ENCODE data around the gene SWAP70. TPM values are rescaled to one million over a fixed set of nuclear protein-coding genes. Genes with fewer than 3 reads are reported as not detected.

SWAP70 gene
- total and polyA plus RNA-seq, 2 of the 8 experiments (the other 6 are each of a cell fraction or from before 2014, with no cell fraction given): 14.8 to 37.5 TPM

DNA sequence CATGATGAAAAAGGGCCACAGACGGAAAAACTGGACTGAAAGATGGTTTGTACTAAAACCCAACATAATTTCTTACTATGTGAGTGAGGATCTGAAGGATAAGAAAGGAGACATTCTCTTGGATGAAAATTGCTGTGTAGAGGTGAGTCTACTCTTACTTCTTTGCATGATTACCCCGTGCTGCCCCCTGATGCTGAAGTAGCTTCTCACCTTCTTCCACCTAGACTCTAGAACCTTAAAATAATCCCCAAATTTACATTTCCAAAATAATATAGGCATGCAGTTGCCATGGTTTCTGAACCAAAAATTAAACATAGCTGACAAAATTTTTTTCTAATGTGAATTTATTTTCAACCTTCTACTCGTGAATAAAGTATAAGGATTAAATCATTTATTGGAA is 64.2 kb downstream of the SWAP70 start:
- H4K8ac ChIP-seq (ENCODE audit: extremely low read depth, insufficient read depth, low read length): no peak overlapping the region
- H4K5ac ChIP-seq (ENCODE audit: insufficient read length, low read depth, low read length): no peak overlapping the region
- H4K91ac ChIP-seq (replicated peaks; ENCODE audit: insufficient read length, low read length): no peak overlapping the region
- no peak overlapping the region for H3K18ac ChIP-seq (ENCODE audit: extremely low read depth, low read length)
- no peak for FAIRE-seq
- H2BK20ac ChIP-seq (ENCODE audit: low read length): no peak overlapping the region
- no peak for DNase-seq (ENCODE audit: low read depth in 1 of 2, low spot score in 2 of 2)
- no peak overlapping the region for H2BK15ac ChIP-seq (ENCODE audit: low read length)
- no peaks in the 10 kb centered on the region for H3K23me2 ChIP-seq (ENCODE audit: low read depth, low read length)
- TF ChIP-seq GTF2F1 (IDR thresholded peaks at IDR 0.05; ENCODE audit: borderline replicate concordance, low read depth, low read length) (no peak), RAD21 (IDR thresholded peaks at IDR 0.05 in 1 of 2, conservative IDR thresholded peaks at IDR 0.05 in 1 of 2; ENCODE audit: low read depth in 2 of 2, low read length in 2 of 2) (peak in 1 of 2 experiments; percentile 21; a peak in 1 of 4 replicates)
- no peaks in the 10 kb centered on the region for H3K9me3 ChIP-seq (ENCODE audit: insufficient read depth in 2 of 2, low read depth in 1 of 2, low read length in 1 of 2)
- no peaks in the 10 kb centered on the region for H3K27me3 ChIP-seq (replicated peaks in 1 of 4; ENCODE audit: control insufficient read depth in 3 of 4, extremely low read depth in 1 of 4, insufficient read depth in 3 of 4, low read length in 3 of 4)
- H2BK12ac ChIP-seq (ENCODE audit: low read depth, low read length): no peak overlapping the region
- H2BK5ac ChIP-seq (ENCODE audit: low read depth, low read length): no peak overlapping the region
- H4K20me1 ChIP-seq (replicated peaks in 1 of 2; ENCODE audit: control insufficient read depth in 1 of 2, insufficient read depth in 2 of 2, low read length in 2 of 2): no peaks in the 10 kb centered on the region
- no peak overlapping the region for H3K4me2 ChIP-seq (ENCODE audit: insufficient read depth in 1 of 2, low read depth in 2 of 2, low read length in 2 of 2)
- no peak overlapping the region for H3K4me3 ChIP-seq (ENCODE audit: extremely low read depth in 1 of 4, insufficient read depth in 2 of 4, low read depth in 3 of 4, low read length in 4 of 4)
- no peaks in the 10 kb centered on the region for H3K79me1 ChIP-seq (ENCODE audit: low read depth, low read length)
- ChIA-PET CTCF (ENCODE audit: partially characterized antibody) (interaction anchor here (1.2 to 1.7 kb wide), 3 partner anchors 20 to 128 kb away, joined by 3 to 5 read pairs (median 5); no protein-coding TSS in a partner anchor), POLR2A (ENCODE audit: partially characterized antibody) (interaction anchor here (1.1 kb wide), 1 partner anchor 9 kb away, joined by 3 read pairs; no protein-coding TSS in a partner anchor)
- H3K27ac ChIP-seq (ENCODE audit: low read depth, low read length): no peak overlapping the region
- no peak overlapping the region for H3K4ac ChIP-seq (replicated peaks; ENCODE audit: insufficient read length, low read depth, low read length)
- no peak overlapping the region for H2AFZ ChIP-seq (ENCODE audit: low read length)
- H3K56ac ChIP-seq (replicated peaks; ENCODE audit: insufficient read length, low read depth, low read length): no peak overlapping the region
- H3K9ac ChIP-seq (replicated peaks in 1 of 4; ENCODE audit: extremely low read depth in 1 of 4, low read depth in 3 of 4, low read length in 3 of 4): no peak overlapping the region
- peaks cover 3 to 34% (median 9%) of the 10 kb centered on the region in 4 experiments; a peak in 7 of 8 replicates for H3K36me3 ChIP-seq (ENCODE audit: control insufficient read depth in 2 of 4, insufficient read depth in 4 of 4, low read length in 3 of 4)
- H3K79me2 ChIP-seq (ENCODE audit: control insufficient read depth in 1 of 2, insufficient read depth in 2 of 2, low read length in 2 of 2): no peaks in the 10 kb centered on the region
- H2BK120ac ChIP-seq (replicated peaks; ENCODE audit: low read depth, low read length): no peak overlapping the region
- H2AK5ac ChIP-seq (ENCODE audit: low read depth, low read length): no peak overlapping the region
- 90% methylated on average over 3 of the region's 3 CpGs; no CpG with 5 or more reads in 1 of the 2 experiments for WGBS, 2 experiments (ENCODE audit: extremely low coverage in 1 of 2, insufficient coverage in 1 of 2, insufficient read length in 1 of 2, insufficient replicate concordance in 2 of 2, low coverage in 1 of 2, low lambda C conversion rate in 2 of 2, missing lambda C conversion rate in 1 of 2)
- peaks cover 0 to under 1% (median 0%) of the 10 kb centered on the region in 4 experiments; a peak in 1 of 7 replicates for H3K4me1 ChIP-seq (replicated peaks in 1 of 4; ENCODE audit: control insufficient read depth in 3 of 4, insufficient read depth in 4 of 4, low read length in 3 of 4)
- no peak overlapping the region for H3K23ac ChIP-seq (ENCODE audit: insufficient read length)
- no peak overlapping the region for H3K14ac ChIP-seq (ENCODE audit: insufficient read length)
